Kidney (tissue), 14 donors: ENCODE measurements around the gene POMGNT1. TPM values are rescaled to one million over a fixed set of nuclear protein-coding genes. Genes with fewer than 3 reads are reported as not detected.

Experiments
- DNase-seq, 5 donors: peaks; one replicate each; pipeline ENCODE4 v3.0.0-alpha.2; 2013 to 2020
- FAIRE-seq: peaks from 2 replicates; lab custom pipeline; 2012; peaks lifted over from hg19 to GRCh38; lab: Jason Lieb, UNC
- H3K27ac ChIP-seq, 2 donors: one replicate each; pipeline ENCODE4 v1.7.0; 2013; ENCODE audit warnings: low read depth in 2 of 2, low read length in 2 of 2, inconsistent platforms in 1 of 2
- H3K27me3 ChIP-seq: one replicate; pipeline ENCODE4 v1.7.1; 2013; ENCODE audit warnings: low read length, inconsistent platforms; ENCODE audit not compliant: control insufficient read depth, insufficient read depth
- H3K36me3 ChIP-seq, 3 donors: one replicate each; pipeline versions ENCODE4 v1.7.0 to v1.7.1; 2013; ENCODE audit warnings: low read length in 3 of 3, control low read depth in 1 of 3, inconsistent platforms in 1 of 3; ENCODE audit not compliant: insufficient read depth in 3 of 3, control insufficient read depth in 2 of 3
- H3K4me1 ChIP-seq, 3 donors: one replicate each; pipeline versions ENCODE4 v1.7.0 to v1.7.1; 2013; ENCODE audit warnings: low read length in 3 of 3, inconsistent platforms in 1 of 3, low read depth in 1 of 3; ENCODE audit not compliant: control insufficient read depth in 2 of 3, insufficient read depth in 2 of 3
- H3K4me3 ChIP-seq, 3 donors: one replicate each; pipeline versions ENCODE4 v1.7.0 to v1.8.1; 2013; ENCODE audit warnings: low read length in 3 of 3, control low read depth in 1 of 3, inconsistent platforms in 1 of 3
- H3K9ac ChIP-seq, 3 donors: one replicate each; pipeline versions ENCODE4 v1.7.0 to v1.7.1; 2013; ENCODE audit warnings: low read length in 3 of 3, control low read depth in 1 of 3, inconsistent platforms in 1 of 3
- H3K9me3 ChIP-seq, 3 donors: one replicate each; pipeline versions ENCODE4 v1.7.0 to v1.7.1; 2013; ENCODE audit warnings: low read length in 3 of 3, control low read depth in 1 of 3, inconsistent platforms in 1 of 3; ENCODE audit not compliant: control insufficient read depth in 2 of 3, insufficient read depth in 1 of 3
- CTCF ChIP-seq: IDR thresholded peaks from 3 replicates; pipeline ENCODE4 v1.5.1; 2012; ENCODE audit warnings: mild to moderate bottlenecking, moderate library complexity, borderline replicate concordance; ENCODE audit not compliant: insufficient read depth; ENCODE audit errors: extremely low read depth
- intact Hi-C: fragments of 100-400 bp; cut with DNase I; formaldehyde crosslinking; loops from one replicate; pipeline ENCODE4 v1.11.1; 2022
- polyA plus RNA-seq: library from polyadenylated mRNA; stranded (reverse); fragments of 350-450 nt; fragmentation: Illumina TruSeq; extraction: RNeasy Lipid Tissue Mini Kit (QIAGEN cat#74804); gene quantifications from one replicate; pipeline ENCODE4 v1.2.3, GENCODE V29; 2014; ENCODE audit warnings: low read depth, low replicate concordance; ENCODE audit not compliant: insufficient read depth
- total RNA-seq: library from RNA; stranded (reverse); fragmentation: NEBNext Ultra II Directional; extraction: Animal tissue kit (Norgen Biotek cat#: 25700); gene quantifications from one replicate; pipeline ENCODE4 v1.2.1, GENCODE V29; 2021
- donor health status: control.
- donor health status: control.
- donor health status: control.
- donor health status: control.
- donor health status: control.
- donor health status: DM: yes; HTN: yes; CAD: no.
- donor health status: Normal renal cell carcinoma (clear cell type).

POMGNT1 gene
- total and polyA plus RNA-seq, 2 donors from 2014 or later: 65.1 to 129 TPM

GRCh38 chr1:46196609-46197008, 1.6 kb downstream of the POMGNT1 start:
- peaks cover 0 to 23% (median 10%) of the 10 kb centered on the region in 3 donors for H3K4me1 ChIP-seq
- H3K36me3 ChIP-seq: peaks cover 0 to 29% (median 20%) of the 10 kb centered on the region in 3 donors
- no peak for FAIRE-seq
- no peaks in the 10 kb centered on the region for H3K27me3 ChIP-seq
- no peak for TF ChIP-seq CTCF
- DNase-seq: no peak
- H3K9me3 ChIP-seq: no peaks in the 10 kb centered on the region
- H3K9ac ChIP-seq: peak overlapping the region in 1 of 3 donors; percentile 93
- peak overlapping the region; percentile 9 to 45 for H3K27ac ChIP-seq
- intact Hi-C loops: no loop called here
- no peak overlapping the region for H3K4me3 ChIP-seq

DNA sequence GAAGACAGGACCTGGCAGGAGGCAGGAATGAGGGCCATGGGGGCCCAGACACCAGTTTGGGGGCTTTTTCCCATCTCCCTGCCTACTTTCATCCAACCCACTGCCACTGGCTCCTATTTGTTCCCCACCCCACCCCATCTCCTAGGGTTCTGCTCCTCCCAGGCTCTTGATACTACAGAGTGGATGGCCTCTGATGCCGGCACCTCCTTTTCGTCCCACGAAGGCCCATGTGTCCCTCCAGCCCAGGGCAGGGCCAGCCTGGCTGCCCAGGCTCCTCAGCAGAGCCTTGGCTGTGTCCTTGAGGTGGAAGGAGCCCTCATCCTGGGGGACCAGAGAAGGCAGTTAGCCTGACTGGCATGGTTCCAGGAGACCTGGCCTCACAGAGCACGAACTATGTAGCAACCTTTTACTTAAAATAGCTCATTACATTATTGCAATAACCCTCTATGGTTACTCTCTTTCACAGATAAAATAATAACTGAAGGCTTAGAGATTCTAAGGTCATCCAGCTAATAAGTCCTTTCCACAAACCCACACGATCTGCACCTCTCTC, 3.5 kb downstream of the POMGNT1 start:
- intact Hi-C loops: no loop called here
- H3K4me1 ChIP-seq: peaks cover 0 to 23% (median 10%) of the 10 kb centered on the region in 3 donors
- DNase-seq: no peak
- H3K36me3 ChIP-seq: peaks cover 0 to 38% (median 24%) of the 10 kb centered on the region in 3 donors
- H3K27me3 ChIP-seq: no peaks in the 10 kb centered on the region
- TF ChIP-seq CTCF: no peak
- H3K9me3 ChIP-seq: no peaks in the 10 kb centered on the region
- H3K9ac ChIP-seq: no peak overlapping the region
- no peak overlapping the region for H3K27ac ChIP-seq
- H3K4me3 ChIP-seq: no peak overlapping the region
- FAIRE-seq: no peak

DNA sequence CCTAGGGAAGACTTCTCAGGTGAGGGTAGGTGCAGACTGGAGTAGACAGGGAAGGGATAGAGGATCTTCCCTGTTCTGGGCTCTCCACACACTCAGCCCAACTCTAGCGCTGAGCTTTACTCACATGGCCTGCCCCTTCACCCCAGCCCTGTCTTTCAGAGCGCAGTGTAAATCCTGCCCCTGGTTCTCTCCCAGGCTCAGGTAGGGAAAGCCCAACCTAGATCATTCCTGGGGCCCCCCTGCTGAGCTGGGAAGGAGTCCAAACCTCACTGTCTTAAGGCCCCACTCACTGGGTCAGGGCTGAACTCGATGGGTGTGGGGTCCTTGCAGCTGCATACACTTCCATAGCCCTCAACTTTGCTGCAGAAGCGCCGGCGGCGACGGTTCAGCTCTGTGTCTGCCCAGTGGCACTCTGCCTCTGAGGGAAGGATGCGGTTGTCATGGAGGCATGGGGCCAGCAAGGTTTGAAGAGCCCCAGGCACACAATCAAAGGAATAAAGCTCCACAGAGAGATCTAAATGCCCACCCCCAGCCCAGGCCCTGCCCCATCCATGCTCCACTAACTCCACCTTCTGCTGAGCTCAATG, 4.2 kb downstream of the POMGNT1 start:
- H3K4me3 ChIP-seq: no peak overlapping the region
- peak overlapping the region in 1 of 2 donors; percentile 1 for H3K27ac ChIP-seq
- H3K36me3 ChIP-seq: peaks cover 0 to 42% (median 24%) of the 10 kb centered on the region in 3 donors
- H3K9ac ChIP-seq: no peak overlapping the region
- intact Hi-C loops: no loop called here
- no peak for TF ChIP-seq CTCF
- FAIRE-seq: no peak
- H3K9me3 ChIP-seq: no peaks in the 10 kb centered on the region
- no peaks in the 10 kb centered on the region for H3K27me3 ChIP-seq
- no peak for DNase-seq
- peaks cover 0 to 23% (median 10%) of the 10 kb centered on the region in 3 donors for H3K4me1 ChIP-seq
